Epithelial cell of prostate (primary cell): Measurements from ENCODE around the gene DNAH7.

Experiments
- DNase-seq: peaks from one replicate; pipeline ENCODE4 v3.0.0-alpha.2; 2011; ENCODE audit warnings: low read depth, low spot score
- H3K27ac ChIP-seq: fragments of 450-650 bp; 2 replicates; pipeline ENCODE4 v1.5.1; 2017; ENCODE audit warnings: mild to moderate bottlenecking

The DNAH7 gene

GRCh38 chr2:196080526-196080925 is 11.9 kb upstream of the DNAH7 start:
- H3K27ac ChIP-seq = no peak overlapping the region
- no peak for DNase-seq

- H3K27ac ChIP-seq = no peak overlapping the region
- no peak for DNase-seq
These were observed 10.4 kb upstream of the DNAH7 start for GRCh38 chr2:196079052-196079451.

- H3K27ac ChIP-seq = no peak overlapping the region
- no peak for DNase-seq
These were observed 9.2 kb upstream of the DNAH7 start for GRCh38 chr2:196077821-196078220.

- H3K27ac ChIP-seq = no peak overlapping the region
- no peak for DNase-seq
These were observed 8.3 kb upstream of the DNAH7 start for GRCh38 chr2:196076778-196077568.

- DNase-seq = no peak
- no peak overlapping the region for H3K27ac ChIP-seq
These were observed 6.6 kb upstream of the DNAH7 start for GRCh38 chr2:196075196-196075595.

- DNase-seq = no peak
- H3K27ac ChIP-seq = no peak overlapping the region
These were observed 6.0 kb upstream of the DNAH7 start for GRCh38 chr2:196074631-196075030.

- DNase-seq = no peak
These were observed 4.9 kb upstream of the DNAH7 start for GRCh38 chr2:196073521-196073920.

GRCh38 chr2:196067088-196067382 is 1.6 kb downstream of the DNAH7 start:
- no peak for DNase-seq
- no peak overlapping the region for H3K27ac ChIP-seq

More at GRCh38 chr2:196073521-196073920, 4.9 kb upstream of the DNAH7 start:
- H3K27ac ChIP-seq = no peak overlapping the region

GRCh38 chr2:196066291-196067087 is 2.1 kb downstream of the DNAH7 start:
- no peak for DNase-seq
- no peak overlapping the region for H3K27ac ChIP-seq

GRCh38 chr2:196063773-196064172 is 4.9 kb downstream of the DNAH7 start:
- H3K27ac ChIP-seq = no peak overlapping the region
- DNase-seq = no peak

GRCh38 chr2:196059491-196059960 is 9.1 kb downstream of the DNAH7 start:
- no peak overlapping the region for H3K27ac ChIP-seq
- peak; percentile 24 for DNase-seq

GRCh38 chr2:196054631-196055030 is 14.0 kb downstream of the DNAH7 start:
- H3K27ac ChIP-seq = no peak overlapping the region
- no peak for DNase-seq

- no peak for DNase-seq
- H3K27ac ChIP-seq = no peak overlapping the region
These were observed 22.3 kb downstream of the DNAH7 start for GRCh38 chr2:196046123-196046917.

GRCh38 chr2:196041786-196042185 is 26.9 kb downstream of the DNAH7 start:
- DNase-seq = no peak
- H3K27ac ChIP-seq = no peak overlapping the region

GRCh38 chr2:196040218-196040617 is 28.4 kb downstream of the DNAH7 start:
- H3K27ac ChIP-seq = no peak overlapping the region
- DNase-seq = no peak

- H3K27ac ChIP-seq = no peak overlapping the region
These were observed 32.2 kb downstream of the DNAH7 start for GRCh38 chr2:196036442-196036841.

GRCh38 chr2:196018037-196018436 is 50.6 kb downstream of the DNAH7 start:
- no peak overlapping the region for H3K27ac ChIP-seq
- no peak for DNase-seq

More at GRCh38 chr2:196036442-196036841, 32.2 kb downstream of the DNAH7 start:
- no peak for DNase-seq

GRCh38 chr2:196012314-196012713 is 56.3 kb downstream of the DNAH7 start:
- no peak for DNase-seq
- H3K27ac ChIP-seq = no peak overlapping the region

- H3K27ac ChIP-seq = no peak overlapping the region
- no peak for DNase-seq
These were observed 68.1 kb downstream of the DNAH7 start for GRCh38 chr2:196000551-196000950.

- no peak overlapping the region for H3K27ac ChIP-seq
These were observed 70.6 kb downstream of the DNAH7 start for GRCh38 chr2:195998070-195998469.

GRCh38 chr2:195995499-195995898 is 73.1 kb downstream of the DNAH7 start:
- no peak for DNase-seq
- H3K27ac ChIP-seq = no peak overlapping the region

More at GRCh38 chr2:195998070-195998469, 70.6 kb downstream of the DNAH7 start:
- no peak for DNase-seq
